A549 (cell line): Measurements from ENCODE around the gene MACC1. TPM values are rescaled to one million over a fixed set of nuclear protein-coding genes. Genes with fewer than 3 reads are reported as not detected.

ENCODE experiments used
- ATAC-seq, 2 experiments: fragments of 200-7000 bp in 1 of 2; fragments of >200 bp in 1 of 2; cut with Nextera tagmentation in 1 of 2; cut with Tn5 transposase in 1 of 2; 3 replicates each; pipeline versions ENCODE4 v1.8.0 to v1.9.1; 2018 to 2020; ENCODE audit warnings: mild to moderate bottlenecking in 1 of 2, moderate library complexity in 1 of 2
- CTCF ChIA-PET: fragments of 300-600 bp; sonication (Branson Sonifier 250); formaldehyde crosslinking; extraction: SDS; loops from one replicate; lab custom pipeline; 2021; ENCODE audit warnings: antibody characterized with exemption, inconsistent platforms; lab: Yijun Ruan, JAX
- POLR2A ChIA-PET: fragments of 350-600 bp; formaldehyde crosslinking; extraction: SDS; loops from one replicate; lab custom pipeline; 2021; ENCODE audit warnings: antibody characterized with exemption, inconsistent platforms; lab: Yijun Ruan, JAX
- DNase-seq, 2 experiments: peaks; one replicate each; pipeline versions ENCODE4 v3.0.0 to v3.0.0-alpha.2; 2011 to 2016; ENCODE audit warnings: low read depth in 1 of 2, low spot score in 1 of 2
- FAIRE-seq: peaks from 2 replicates; lab custom pipeline; 2011; peaks lifted over from hg19 to GRCh38; lab: Jason Lieb, UNC
- H3K27ac ChIP-seq, 2 experiments: fragments of >200 bp; sonication (Bioruptor Twin); formaldehyde crosslinking; 3 replicates each; pipeline ENCODE4 v1.5.1; 2016 to 2017
- H3K4me1 ChIP-seq: fragments of >200 bp; sonication (Bioruptor Twin); formaldehyde crosslinking; 3 replicates; pipeline ENCODE4 v1.6.1; 2016
- H3K4me2 ChIP-seq: fragments of >200 bp; sonication (Bioruptor Twin); formaldehyde crosslinking; 3 replicates; pipeline ENCODE4 v1.6.1; 2016
- H3K4me3 ChIP-seq: fragments of >200 bp; sonication (Bioruptor Twin); formaldehyde crosslinking; 3 replicates; pipeline ENCODE4 v1.5.1; 2016
- H3K9me3 ChIP-seq: fragments of >200 bp; sonication (Bioruptor Twin); formaldehyde crosslinking; 3 replicates; pipeline ENCODE4 v1.6.1; 2016
- BHLHE40 ChIP-seq: IDR thresholded peaks from 2 replicates; pipeline ENCODE4 v1.6.1; 2012; ENCODE audit warnings: low read depth, low read length, inconsistent platforms
- CHD2 ChIP-seq: fragments of 150-350 bp; IDR thresholded peaks from 2 replicates; pipeline ENCODE4 v1.6.1; 2014; ENCODE audit warnings: low read length; ENCODE audit not compliant: partially characterized antibody
- FOXS1 ChIP-seq: fragments of 250-450 bp; sonication (Bioruptor Pico); IDR thresholded peaks from 2 replicates; pipeline ENCODE4 v1.5.0; 2020; ENCODE audit warnings: mild to moderate bottlenecking, moderate library complexity
- HOXB5 ChIP-seq: fragments of 250-450 bp; sonication (Bioruptor Pico); IDR thresholded peaks from 2 replicates; pipeline ENCODE4 v1.5.0; 2020; ENCODE audit warnings: mild to moderate bottlenecking, moderate library complexity
- KDM5A ChIP-seq: fragments of 200-600 bp; sonication (generic); IDR thresholded peaks from 2 replicates; pipeline ENCODE4 v1.6.1; 2016; ENCODE audit warnings: antibody characterized with exemption, mild to moderate bottlenecking
- MYC ChIP-seq: IDR thresholded peaks from 2 replicates; pipeline ENCODE4 v1.6.1; 2012; ENCODE audit warnings: mild to moderate bottlenecking, inconsistent platforms, low read length, improper control_type of control experiment, borderline replicate concordance
- NPAS2 ChIP-seq: fragments of 250-450 bp; sonication (Bioruptor Pico); IDR thresholded peaks from 2 replicates; pipeline ENCODE4 v1.8.0; 2022; ENCODE audit warnings: mild to moderate bottlenecking, moderate library complexity, borderline replicate concordance
- POLR2AphosphoS2 ChIP-seq: conservative IDR thresholded peaks from 2 replicates; pipeline ENCODE4 v1.6.1; 2012; ENCODE audit warnings: low read length, improper control_type of control experiment, inconsistent platforms
- RFX5 ChIP-seq: fragments of 450-650 bp; IDR thresholded peaks from 2 replicates; pipeline ENCODE4 v1.7.1; 2014; ENCODE audit warnings: antibody characterized with exemption, mild to moderate bottlenecking, moderate library complexity
- TFCP2L1 ChIP-seq: fragments of 250-450 bp; sonication (Bioruptor Pico); IDR thresholded peaks from 2 replicates; pipeline ENCODE4 v1.5.0; 2021; ENCODE audit warnings: mild to moderate bottlenecking
- ZFP36 ChIP-seq: fragments of 450-650 bp; IDR thresholded peaks from 2 replicates; pipeline ENCODE4 v1.6.1; 2014; ENCODE audit warnings: borderline replicate concordance; ENCODE audit not compliant: partially characterized antibody
- WGBS: methylation state at CpG from one replicate; pipeline ENCODE4 v1.1.6; 2017; ENCODE audit errors: missing lambda C conversion rate; 5-methylcytosine and 5-hydroxymethylcytosine counted together
- polyA minus RNA-seq: library from RNA; depleted of rRNA, polyadenylated mRNA; stranded (reverse); fragments of >200 nt; gene quantifications from 2 replicates; pipeline ENCODE4 v1.2.3, GENCODE V29; 2011; rRNA and poly(A)+ RNA removed
- polyA plus RNA-seq, 4 experiments: library from polyadenylated mRNA; depleted of rRNA in 3 of 4; stranded (reverse); fragments of >200 nt; fragmentation: RNase III in 1 of 4; extraction: RNeasy Plus Mini Kit Qiagen cat#74134 plus additional on column Dnase treatment in 1 of 4; gene quantifications; 2 replicates in 3 of 4; 3 replicates in 1 of 4; pipeline ENCODE4 v1.2.3, GENCODE V29; 2011 to 2017
- TF ChIP-seq, protein P1 (sequence below): fragments of >200 bp; sonication (Bioruptor Twin); formaldehyde crosslinking; IDR thresholded peaks from 3 replicates; pipeline ENCODE4 v1.5.1; 2016
- TF ChIP-seq, protein P2 (sequence below): fragments of >200 bp; sonication (Bioruptor Twin); formaldehyde crosslinking; IDR thresholded peaks from 3 replicates; pipeline ENCODE4 v1.6.1; 2016
- TF ChIP-seq, protein P3 (sequence below): fragments of 250-450 bp; sonication (Bioruptor Pico); IDR thresholded peaks from 2 replicates; pipeline ENCODE4 v1.5.0; 2021; ENCODE audit warnings: mild to moderate bottlenecking, moderate library complexity, borderline replicate concordance
- TF ChIP-seq, protein P4 (sequence below): fragments of 250-450 bp; sonication (Bioruptor Pico); IDR thresholded peaks from 2 replicates; pipeline ENCODE4 v1.5.0; 2020; ENCODE audit warnings: low read depth, mild to moderate bottlenecking, moderate library complexity
- TF ChIP-seq, protein P5 (sequence below): fragments of >200 bp; sonication (Bioruptor Twin); formaldehyde crosslinking; IDR thresholded peaks from 2 replicates; pipeline ENCODE4 v1.6.1; 2016

MACC1 gene, protein sequence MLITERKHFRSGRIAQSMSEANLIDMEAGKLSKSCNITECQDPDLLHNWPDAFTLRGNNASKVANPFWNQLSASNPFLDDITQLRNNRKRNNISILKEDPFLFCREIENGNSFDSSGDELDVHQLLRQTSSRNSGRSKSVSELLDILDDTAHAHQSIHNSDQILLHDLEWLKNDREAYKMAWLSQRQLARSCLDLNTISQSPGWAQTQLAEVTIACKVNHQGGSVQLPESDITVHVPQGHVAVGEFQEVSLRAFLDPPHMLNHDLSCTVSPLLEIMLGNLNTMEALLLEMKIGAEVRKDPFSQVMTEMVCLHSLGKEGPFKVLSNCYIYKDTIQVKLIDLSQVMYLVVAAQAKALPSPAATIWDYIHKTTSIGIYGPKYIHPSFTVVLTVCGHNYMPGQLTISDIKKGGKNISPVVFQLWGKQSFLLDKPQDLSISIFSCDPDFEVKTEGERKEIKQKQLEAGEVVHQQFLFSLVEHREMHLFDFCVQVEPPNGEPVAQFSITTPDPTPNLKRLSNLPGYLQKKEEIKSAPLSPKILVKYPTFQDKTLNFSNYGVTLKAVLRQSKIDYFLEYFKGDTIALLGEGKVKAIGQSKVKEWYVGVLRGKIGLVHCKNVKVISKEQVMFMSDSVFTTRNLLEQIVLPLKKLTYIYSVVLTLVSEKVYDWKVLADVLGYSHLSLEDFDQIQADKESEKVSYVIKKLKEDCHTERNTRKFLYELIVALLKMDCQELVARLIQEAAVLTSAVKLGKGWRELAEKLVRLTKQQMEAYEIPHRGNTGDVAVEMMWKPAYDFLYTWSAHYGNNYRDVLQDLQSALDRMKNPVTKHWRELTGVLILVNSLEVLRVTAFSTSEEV
- polyA plus RNA-seq (2011; rRNA removed), result 0.01 TPM in 1 of 2 replicates, not detected in the other
- not detected in 2 replicates for polyA plus RNA-seq (2012; cell fraction: cytosol; rRNA removed)
- polyA plus RNA-seq (2012; cell fraction: nucleus; rRNA removed), result not detected in 2 replicates
- not detected in 3 replicates for polyA plus RNA-seq (2017; fragmentation: RNase III; extraction: RNeasy Plus Mini Kit Qiagen cat#74134 plus additional on column Dnase treatment)
- polyA minus RNA-seq, result not detected in 2 replicates

DNA sequence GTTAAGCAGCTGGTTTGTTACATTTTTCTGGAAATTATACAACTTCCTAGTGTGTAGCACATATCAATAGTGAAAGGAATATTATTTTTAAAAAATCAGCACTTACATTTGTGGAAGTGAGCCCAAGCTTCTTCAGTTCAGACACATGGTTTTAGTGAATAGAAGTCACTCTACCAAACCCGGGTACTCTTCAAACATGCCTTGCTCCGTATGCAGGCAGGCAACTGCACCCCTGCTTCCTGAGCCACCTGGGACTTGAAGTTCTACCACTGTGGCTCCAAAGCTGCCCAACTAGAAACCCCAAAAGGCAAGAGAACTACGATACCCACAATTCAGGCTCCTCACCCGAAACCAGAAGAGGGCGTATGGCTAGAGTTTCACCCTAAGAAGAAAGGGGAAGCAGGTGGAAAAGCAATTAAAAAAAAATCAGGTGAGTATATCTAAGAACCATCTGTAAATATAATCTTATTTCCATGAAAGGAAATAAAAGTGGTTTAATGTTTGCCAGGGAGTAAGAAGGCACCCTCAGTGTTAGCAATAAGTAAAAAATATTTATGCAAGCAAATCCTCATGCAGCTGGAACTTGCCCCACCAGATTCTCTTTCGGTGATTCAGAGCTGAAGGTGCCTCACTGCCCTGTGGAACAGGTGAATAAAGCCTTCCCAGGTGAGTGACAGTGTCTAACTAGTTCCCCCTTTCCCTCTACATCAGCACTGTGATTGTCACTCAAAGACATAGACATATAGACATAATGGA lies at the start of gene MACC1:
Gene MACC1 (minus strand): TSS at position 192 of the 756 bp plus-strand sequence. CDS start 55,522 bp downstream, outside the sequence.
- TF ChIP-seq, protein P1, sequence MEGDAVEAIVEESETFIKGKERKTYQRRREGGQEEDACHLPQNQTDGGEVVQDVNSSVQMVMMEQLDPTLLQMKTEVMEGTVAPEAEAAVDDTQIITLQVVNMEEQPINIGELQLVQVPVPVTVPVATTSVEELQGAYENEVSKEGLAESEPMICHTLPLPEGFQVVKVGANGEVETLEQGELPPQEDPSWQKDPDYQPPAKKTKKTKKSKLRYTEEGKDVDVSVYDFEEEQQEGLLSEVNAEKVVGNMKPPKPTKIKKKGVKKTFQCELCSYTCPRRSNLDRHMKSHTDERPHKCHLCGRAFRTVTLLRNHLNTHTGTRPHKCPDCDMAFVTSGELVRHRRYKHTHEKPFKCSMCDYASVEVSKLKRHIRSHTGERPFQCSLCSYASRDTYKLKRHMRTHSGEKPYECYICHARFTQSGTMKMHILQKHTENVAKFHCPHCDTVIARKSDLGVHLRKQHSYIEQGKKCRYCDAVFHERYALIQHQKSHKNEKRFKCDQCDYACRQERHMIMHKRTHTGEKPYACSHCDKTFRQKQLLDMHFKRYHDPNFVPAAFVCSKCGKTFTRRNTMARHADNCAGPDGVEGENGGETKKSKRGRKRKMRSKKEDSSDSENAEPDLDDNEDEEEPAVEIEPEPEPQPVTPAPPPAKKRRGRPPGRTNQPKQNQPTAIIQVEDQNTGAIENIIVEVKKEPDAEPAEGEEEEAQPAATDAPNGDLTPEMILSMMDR, result peak; percentile 17; the same call in 1 of the 3 replicates
- TF ChIP-seq POLR2AphosphoS2 (no peak), CHD2 (no peak), KDM5A (no peak), ZFP36 (no peak), NPAS2 (CRISPR knock-in tag) (no peak)
- TF ChIP-seq, protein P2, sequence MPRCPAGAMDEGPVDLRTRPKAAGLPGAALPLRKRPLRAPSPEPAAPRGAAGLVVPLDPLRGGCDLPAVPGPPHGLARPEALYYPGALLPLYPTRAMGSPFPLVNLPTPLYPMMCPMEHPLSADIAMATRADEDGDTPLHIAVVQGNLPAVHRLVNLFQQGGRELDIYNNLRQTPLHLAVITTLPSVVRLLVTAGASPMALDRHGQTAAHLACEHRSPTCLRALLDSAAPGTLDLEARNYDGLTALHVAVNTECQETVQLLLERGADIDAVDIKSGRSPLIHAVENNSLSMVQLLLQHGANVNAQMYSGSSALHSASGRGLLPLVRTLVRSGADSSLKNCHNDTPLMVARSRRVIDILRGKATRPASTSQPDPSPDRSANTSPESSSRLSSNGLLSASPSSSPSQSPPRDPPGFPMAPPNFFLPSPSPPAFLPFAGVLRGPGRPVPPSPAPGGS, result no peak
- Histone ChIP-seq H3K4me2 (no peak within 1 kb of the TSS), H3K9me3 (no peaks in the 10 kb centered on the region), H3K4me3 (no peak within 1 kb of the TSS), H3K27ac (no peak within 1 kb of the TSS), H3K4me1 (peaks cover 5% of the 10 kb centered on the region; the same call in 1 of the 3 replicates)
- ATAC-seq (no peak), FAIRE-seq (no peak), DNase-seq (no peak)
- ChIA-PET CTCF (interaction anchor here (0.6 to 1.2 kb wide), 3 partner anchors 15 to 256 kb away, joined by 3 read pairs; no protein-coding TSS in a partner anchor), POLR2A (no interaction called here)
- 35% methylated on average over 6 of the region's 6 CpGs for WGBS

DNA sequence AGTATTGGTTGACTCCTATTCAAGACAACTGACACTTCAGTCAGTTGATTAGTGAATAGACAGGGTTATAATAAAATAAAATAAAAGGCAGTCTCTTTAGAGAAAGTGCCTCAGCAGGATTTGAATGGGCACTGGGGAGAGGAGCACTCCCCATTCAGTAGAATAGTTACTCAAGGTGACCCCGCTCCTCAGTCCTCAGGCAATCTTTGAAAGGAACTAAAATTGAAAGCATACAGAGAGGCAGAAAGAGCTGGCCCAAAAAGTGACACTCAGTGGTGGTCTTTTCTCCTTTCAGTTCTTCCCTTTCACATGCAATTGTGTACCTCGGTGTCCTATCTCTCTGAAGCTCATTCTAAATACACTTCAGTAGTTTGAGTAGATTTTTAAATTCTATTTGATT lies 47.4 kb upstream of the MACC1 start:
- no peak for FAIRE-seq
- no peak for ATAC-seq
- 20% methylated on average over 2 of the region's 2 CpGs for WGBS
- no peak for DNase-seq
- Histone ChIP-seq H3K4me2 (no peak overlapping the region), H3K9me3 (no peaks in the 10 kb centered on the region), H3K4me1 (no peaks in the 10 kb centered on the region), H3K27ac (no peak overlapping the region), H3K4me3 (no peak overlapping the region)
- ChIA-PET POLR2A (no interaction called here), CTCF (interaction anchor here (1.3 kb wide), 1 partner anchor 36 kb away, joined by 4 read pairs; no protein-coding TSS in a partner anchor)
- TF ChIP-seq BHLHE40, result no peak
- TF ChIP-seq POLR2AphosphoS2, result no peak
- TF ChIP-seq, protein P3, sequence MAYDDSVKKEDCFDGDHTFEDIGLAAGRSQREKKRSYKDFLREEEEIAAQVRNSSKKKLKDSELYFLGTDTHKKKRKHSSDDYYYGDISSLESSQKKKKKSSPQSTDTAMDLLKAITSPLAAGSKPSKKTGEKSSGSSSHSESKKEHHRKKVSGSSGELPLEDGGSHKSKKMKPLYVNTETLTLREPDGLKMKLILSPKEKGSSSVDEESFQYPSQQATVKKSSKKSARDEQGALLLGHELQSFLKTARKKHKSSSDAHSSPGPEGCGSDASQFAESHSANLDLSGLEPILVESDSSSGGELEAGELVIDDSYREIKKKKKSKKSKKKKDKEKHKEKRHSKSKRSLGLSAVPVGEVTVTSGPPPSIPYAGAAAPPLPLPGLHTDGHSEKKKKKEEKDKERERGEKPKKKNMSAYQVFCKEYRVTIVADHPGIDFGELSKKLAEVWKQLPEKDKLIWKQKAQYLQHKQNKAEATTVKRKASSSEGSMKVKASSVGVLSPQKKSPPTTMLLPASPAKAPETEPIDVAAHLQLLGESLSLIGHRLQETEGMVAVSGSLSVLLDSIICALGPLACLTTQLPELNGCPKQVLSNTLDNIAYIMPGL (CRISPR knock-in tag), result no peak

DNA sequence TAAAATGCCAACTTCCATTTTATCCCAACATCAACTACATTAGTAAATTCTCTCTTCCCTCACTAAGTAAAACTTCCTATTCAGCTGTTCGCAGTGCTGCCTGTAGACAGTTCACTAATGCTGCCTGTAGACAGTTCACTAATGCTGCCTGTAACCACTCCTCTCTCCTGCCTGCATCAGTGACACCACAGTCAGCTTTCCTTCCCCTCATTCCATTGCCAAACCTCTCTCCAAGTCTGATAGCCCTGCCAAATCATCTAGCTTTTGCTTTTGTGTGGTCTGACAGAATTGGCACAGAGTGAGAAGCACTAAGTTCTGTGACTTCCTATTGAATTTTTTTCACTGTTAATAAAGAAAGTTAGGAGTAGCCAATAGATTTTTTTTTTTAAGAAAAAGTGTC lies 43.0 kb upstream of the MACC1 start:
- FAIRE-seq (no peak), DNase-seq (no peak), ATAC-seq (no peak)
- ChIA-PET CTCF (no interaction called here), POLR2A (no interaction called here)
- Histone ChIP-seq H3K4me2 (no peak overlapping the region), H3K27ac (no peak overlapping the region), H3K4me1 (no peaks in the 10 kb centered on the region), H3K4me3 (no peak overlapping the region), H3K9me3 (no peaks in the 10 kb centered on the region)
- no peak for TF ChIP-seq CHD2
- no peak for TF ChIP-seq HOXB5
- no peak for TF ChIP-seq FOXS1 (CRISPR knock-in tag)
- no peak for TF ChIP-seq RFX5
- TF ChIP-seq, protein P4, sequence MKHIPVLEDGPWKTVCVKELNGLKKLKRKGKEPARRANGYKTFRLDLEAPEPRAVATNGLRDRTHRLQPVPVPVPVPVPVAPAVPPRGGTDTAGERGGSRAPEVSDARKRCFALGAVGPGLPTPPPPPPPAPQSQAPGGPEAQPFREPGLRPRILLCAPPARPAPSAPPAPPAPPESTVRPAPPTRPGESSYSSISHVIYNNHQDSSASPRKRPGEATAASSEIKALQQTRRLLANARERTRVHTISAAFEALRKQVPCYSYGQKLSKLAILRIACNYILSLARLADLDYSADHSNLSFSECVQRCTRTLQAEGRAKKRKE (CRISPR knock-in tag), result no peak
- no peak for TF ChIP-seq TFCP2L1
- TF ChIP-seq, protein P5, sequence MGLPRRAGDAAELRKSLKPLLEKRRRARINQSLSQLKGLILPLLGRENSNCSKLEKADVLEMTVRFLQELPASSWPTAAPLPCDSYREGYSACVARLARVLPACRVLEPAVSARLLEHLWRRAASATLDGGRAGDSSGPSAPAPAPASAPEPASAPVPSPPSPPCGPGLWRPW, result no peak
- no peak for TF ChIP-seq ZFP36
- no peak for TF ChIP-seq MYC
- 74% methylated on average over 1 of the region's 1 CpG for WGBS
